Measurements from ENCODE around the gene MEGF9. TPM values are rescaled to one million over a fixed set of nuclear protein-coding genes. Genes with fewer than 3 reads are reported as not detected.

MEGF9 gene
- total and polyA plus RNA-seq, 2 donors (not counting 1 experiment from before 2014, with no cell fraction given) = 3.5 to 11.3 TPM

- WGBS (ENCODE audit: insufficient coverage) = under 1% methylated on average over 49 of the region's 50 CpGs
- Mint-ChIP-seq H3K9me3 (ENCODE audit: insufficient read depth) (no peaks in the 10 kb centered on the region), H3K4me1 (peaks cover 41% of the 10 kb centered on the region), H3K4me3 (peak overlapping the region; percentile 80), H3K27ac (peak overlapping the region; percentile 74), H3K27me3 (no peaks in the 10 kb centered on the region)
- Histone ChIP-seq H3K27me3 (replicated peaks in 1 of 4; ENCODE audit: control extremely low read depth in 1 of 4, control insufficient read depth in 3 of 4, insufficient read depth in 4 of 4, low read length in 3 of 4) (no peaks in the 10 kb centered on the region), H3K4me2 (replicated peaks; ENCODE audit: low read depth, low read length, poor library complexity, severe bottlenecking) (peak overlapping the region; percentile 98), H3K4me3 (ENCODE audit: control extremely low read depth in 1 of 5, extremely low read depth in 1 of 5, insufficient read depth in 1 of 5, low read depth in 2 of 5, low read length in 4 of 5) (peak overlapping the region; percentile 56 to 81 (median 68)), H2AFZ (ENCODE audit: insufficient read depth, low read depth, low read length, poor library complexity, severe bottlenecking) (peak overlapping the region; percentile 96), H3K27ac (ENCODE audit: low read length in 2 of 2) (peak overlapping the region; percentile 43 to 72), H3K36me3 (replicated peaks in 1 of 2; ENCODE audit: control extremely low read depth in 1 of 2, control insufficient read depth in 1 of 2, extremely low read depth in 1 of 2, insufficient read depth in 2 of 2, low read length in 1 of 2) (no peaks in the 10 kb centered on the region), H3K9ac (ENCODE audit: low read length) (peak overlapping the region; percentile 82), H3K79me2 (ENCODE audit: control insufficient read depth, insufficient read depth, low read length) (peaks cover 43% of the 10 kb centered on the region), H3K4me1 (ENCODE audit: control insufficient read depth in 2 of 2, insufficient read depth in 2 of 2, low read length in 2 of 2) (peaks cover 43 to 44% of the 10 kb centered on the region in 2 donors), H3K9me3 (ENCODE audit: control extremely low read depth in 1 of 3, control insufficient read depth in 2 of 3, insufficient read depth in 1 of 3, low read length in 2 of 3) (no peaks in the 10 kb centered on the region), H4K20me1 (ENCODE audit: control insufficient read depth, insufficient read depth, low read length, poor library complexity, severe bottlenecking) (no peaks in the 10 kb centered on the region)
- peak; percentile 54 for DNase-seq
- POLR2A ChIA-PET = no interaction called here
- TF ChIP-seq EZH2 (IDR thresholded peaks at IDR 0.05; ENCODE audit: borderline replicate concordance, insufficient read depth, low read depth, low read length, poor library complexity, severe bottlenecking) (no peak), CTCF (IDR thresholded peaks at IDR 0.05) (no peak)
- intact Hi-C loops (cut with micrococcal nuclease) = loop anchor here (1.0 to 5.0 kb wide), 7 partner anchors 79 to 657 kb away; partner anchors contain the start of genes CDK5RAP2, CNTRL, FBXW2 and PSMD5
- ATAC-seq (ENCODE audit: low read depth) = no peak
- CTCF ChIA-PET = interaction anchor here (1.5 to 1.6 kb wide), 2 partner anchors 93 to 347 kb away, joined by 4 to 8 read pairs; no protein-coding TSS in a partner anchor
Measured at GRCh38 chr9:120713257-120714087, 798 bp downstream of the MEGF9 start.
